B cell (primary cell): ENCODE data around the gene OXNAD1. TPM values are rescaled to one million over a fixed set of nuclear protein-coding genes. Genes with fewer than 3 reads are reported as not detected.

Source experiments
- ATAC-seq: fragments of 200-7000 bp; cut with Tn5 transposase; one replicate; pipeline ENCODE4 v1.10.0; 2021; ENCODE audit warnings: low read depth, mild to moderate bottlenecking, moderate number of reproducible peaks, moderate library complexity
- CTCF ChIA-PET: fragments of 350-600 bp; sonication (Branson Sonifier 250); formaldehyde crosslinking; loops from one replicate; lab custom pipeline; 2021; ENCODE audit warnings: antibody characterized with exemption, inconsistent platforms; lab: Charles Lee
- POLR2A ChIA-PET: fragments of 350-600 bp; sonication (Branson Sonifier 250); formaldehyde crosslinking; loops from one replicate; lab custom pipeline; 2021; ENCODE audit warnings: antibody characterized with exemption; lab: Charles Lee
- DNase-seq: peaks from one replicate; pipeline ENCODE4 v3.0.0; 2013
- H2AFZ ChIP-seq: 2 replicates; pipeline ENCODE4 v1.6.1; 2012; ENCODE audit warnings: mild to moderate bottlenecking, low read depth, low read length; ENCODE audit not compliant: insufficient read depth, poor library complexity, severe bottlenecking
- H3K27ac ChIP-seq, 2 donors: 1 replicate in 1 of 2; 2 replicates in 1 of 2; pipeline ENCODE4 v1.5.1; 2012 to 2013; ENCODE audit warnings: low read length in 2 of 2, mild to moderate bottlenecking in 2 of 2, moderate library complexity in 1 of 2
- H3K27me3 ChIP-seq, 4 experiments: fragments of 200-600 bp in 1 of 4; sonication (generic) in 1 of 4; replicated peaks in 1 of 4; 1 replicate in 2 of 4; 2 replicates in 2 of 4; pipeline versions ENCODE4 v1.6.1 to v1.7.0; 2013 to 2016; ENCODE audit warnings: low read length in 3 of 4, mild to moderate bottlenecking in 2 of 4, mixed read lengths in 1 of 4, moderate library complexity in 1 of 4; ENCODE audit not compliant: insufficient read depth in 4 of 4, control insufficient read depth in 3 of 4; ENCODE audit errors: control extremely low read depth in 1 of 4
- H3K36me3 ChIP-seq, 2 experiments: replicated peaks in 1 of 2; 1 replicate in 1 of 2; 2 replicates in 1 of 2; pipeline versions ENCODE4 v1.6.1 to v1.7.1; 2013; ENCODE audit warnings: low read length in 1 of 2; ENCODE audit not compliant: insufficient read depth in 2 of 2, control insufficient read depth in 1 of 2; ENCODE audit errors: control extremely low read depth in 1 of 2, extremely low read depth in 1 of 2
- H3K4me1 ChIP-seq, 2 donors: fragments of 200-600 bp in 1 of 2; sonication (generic) in 1 of 2; 1 replicate in 1 of 2; 2 replicates in 1 of 2; pipeline versions ENCODE4 v1.5.1 to v1.6.1; 2013 to 2017; ENCODE audit warnings: low read length in 2 of 2; ENCODE audit not compliant: control insufficient read depth in 2 of 2, insufficient read depth in 2 of 2
- H3K4me2 ChIP-seq: replicated peaks from 2 replicates; pipeline ENCODE3; 2012; ENCODE audit warnings: mild to moderate bottlenecking, low read depth, low read length; ENCODE audit not compliant: poor library complexity, severe bottlenecking
- H3K4me3 ChIP-seq, 5 experiments: fragments of 200-600 bp in 1 of 5; sonication (generic) in 1 of 5; 1 replicate in 3 of 5; 2 replicates in 2 of 5; pipeline versions ENCODE4 v1.5.1 to v1.7.0; 2011 to 2016; ENCODE audit warnings: low read length in 4 of 5, mild to moderate bottlenecking in 4 of 5, low read depth in 2 of 5, control low read depth in 1 of 5, moderate library complexity in 1 of 5; ENCODE audit not compliant: insufficient read depth in 1 of 5; ENCODE audit errors: control extremely low read depth in 1 of 5, extremely low read depth in 1 of 5
- H3K79me2 ChIP-seq: fragments of 200-600 bp; sonication (generic); one replicate; pipeline ENCODE4 v1.6.0; 2016; ENCODE audit warnings: low read length; ENCODE audit not compliant: control insufficient read depth, insufficient read depth
- H3K9ac ChIP-seq: fragments of 200-600 bp; sonication (generic); 2 replicates; pipeline ENCODE4 v1.6.1; 2017; ENCODE audit warnings: mild to moderate bottlenecking, low read length, moderate library complexity
- H3K9me3 ChIP-seq, 3 donors: one replicate each; pipeline versions ENCODE4 v1.6.1 to v1.7.1; 2013; ENCODE audit warnings: low read length in 2 of 3; ENCODE audit not compliant: control insufficient read depth in 2 of 3, insufficient read depth in 1 of 3; ENCODE audit errors: control extremely low read depth in 1 of 3
- H4K20me1 ChIP-seq: 2 replicates; pipeline ENCODE4 v1.6.0; 2012; ENCODE audit warnings: mild to moderate bottlenecking, low read length; ENCODE audit not compliant: insufficient read depth, control insufficient read depth, poor library complexity, severe bottlenecking
- H3K27ac Mint-ChIP-seq: one replicate; pipeline ENCODE4 v1.8.0; 2021; ENCODE audit warnings: mixed read lengths
- H3K27me3 Mint-ChIP-seq: one replicate; pipeline ENCODE4 v1.8.0; 2021; ENCODE audit warnings: mixed read lengths
- H3K4me1 Mint-ChIP-seq: one replicate; pipeline ENCODE4 v1.8.0; 2021; ENCODE audit warnings: mixed read lengths
- H3K4me3 Mint-ChIP-seq: one replicate; pipeline ENCODE4 v1.8.0; 2021; ENCODE audit warnings: mixed read lengths
- H3K9me3 Mint-ChIP-seq: one replicate; pipeline ENCODE4 v1.8.0; 2022; ENCODE audit warnings: mixed read lengths; ENCODE audit not compliant: insufficient read depth
- EZH2 ChIP-seq: IDR thresholded peaks from 2 replicates; pipeline ENCODE4 v1.6.1; 2012; ENCODE audit warnings: borderline replicate concordance, low read depth, mild to moderate bottlenecking, moderate library complexity, low read length; ENCODE audit not compliant: insufficient read depth, poor library complexity, severe bottlenecking
- WGBS: methylation state at CpG from one replicate; pipeline ENCODE4 v1.1.5; 2013; ENCODE audit warnings: missing lambda C conversion rate; ENCODE audit not compliant: insufficient coverage; 5-methylcytosine and 5-hydroxymethylcytosine counted together
- intact Hi-C: fragments of 100-400 bp; cut with micrococcal nuclease; formaldehyde crosslinking; loops from one replicate; pipeline ENCODE4 v1.10.0; 2022
- polyA plus RNA-seq: library from polyadenylated mRNA; depleted of rRNA; stranded (reverse); fragments of >200 nt; gene quantifications from 2 replicates; pipeline ENCODE4 v1.2.3, GENCODE V29; 2012
- total RNA-seq, 2 donors: library from RNA; stranded (reverse); fragments of 120-200 nt in 1 of 2; gene quantifications; 1 replicate in 1 of 2; 2 replicates in 1 of 2; pipeline versions ENCODE4 v1.2.3 to v1.2.4, GENCODE V29; 2013 to 2022
- TF ChIP-seq, protein P1 (sequence below): fragments of 200-600 bp; IDR thresholded peaks from one replicate; pipeline ENCODE4 v1.8.0; 2022; ENCODE audit warnings: antibody characterized with exemption, mild to moderate bottlenecking

Gene OXNAD1
- total and polyA plus RNA-seq, 2 donors (not counting 1 experiment from before 2014, with no cell fraction given): 4.0 to 12.3 TPM

DNA sequence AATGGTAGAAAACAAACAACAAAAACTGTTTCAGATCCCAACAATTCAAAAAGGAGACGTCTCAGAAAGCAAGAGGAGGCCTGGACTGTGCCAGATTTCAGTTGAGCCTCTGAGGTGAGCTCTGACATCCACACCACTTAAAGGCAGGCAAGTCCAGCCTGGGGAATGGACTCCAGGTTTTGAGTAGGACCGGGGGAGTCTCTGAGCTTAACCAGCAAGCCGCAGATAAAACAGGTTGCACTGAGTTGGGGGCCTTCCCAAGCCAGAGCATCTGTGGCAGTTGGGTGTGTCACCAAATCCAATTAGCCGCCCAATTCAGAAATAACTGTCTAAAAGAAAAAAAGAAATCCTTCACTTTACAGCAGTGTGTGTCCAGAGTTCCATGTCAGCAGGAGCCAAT is 54.7 kb downstream of the OXNAD1 start:
- no peaks in the 10 kb centered on the region for H3K9me3 Mint-ChIP-seq
- Histone ChIP-seq H2AFZ (no peak overlapping the region), H3K9me3 (no peaks in the 10 kb centered on the region), H3K9ac (no peak overlapping the region), H3K79me2 (peaks cover 7% of the 10 kb centered on the region), H3K4me1 (no peaks in the 10 kb centered on the region), H3K4me3 (no peak overlapping the region), H3K4me2 (no peak overlapping the region), H3K27me3 (no peaks in the 10 kb centered on the region), H3K27ac (no peak overlapping the region), H3K36me3 (peaks cover 2 to 77% of the 10 kb centered on the region in 2 experiments), H4K20me1 (no peaks in the 10 kb centered on the region)
- WGBS: 100% methylated on average over 1 of the region's 4 CpGs
- H3K27me3 Mint-ChIP-seq: no peaks in the 10 kb centered on the region
- H3K4me1 Mint-ChIP-seq: no peaks in the 10 kb centered on the region
- DNase-seq (no peak), ATAC-seq (no peak)
- intact Hi-C loops: no loop called here
- CTCF ChIA-PET: interaction anchor here (1.1 to 3.1 kb wide), 4 partner anchors 29 to 230 kb away, joined by 3 to 16 read pairs (median 3); no protein-coding TSS in a partner anchor
- TF ChIP-seq, protein P1, sequence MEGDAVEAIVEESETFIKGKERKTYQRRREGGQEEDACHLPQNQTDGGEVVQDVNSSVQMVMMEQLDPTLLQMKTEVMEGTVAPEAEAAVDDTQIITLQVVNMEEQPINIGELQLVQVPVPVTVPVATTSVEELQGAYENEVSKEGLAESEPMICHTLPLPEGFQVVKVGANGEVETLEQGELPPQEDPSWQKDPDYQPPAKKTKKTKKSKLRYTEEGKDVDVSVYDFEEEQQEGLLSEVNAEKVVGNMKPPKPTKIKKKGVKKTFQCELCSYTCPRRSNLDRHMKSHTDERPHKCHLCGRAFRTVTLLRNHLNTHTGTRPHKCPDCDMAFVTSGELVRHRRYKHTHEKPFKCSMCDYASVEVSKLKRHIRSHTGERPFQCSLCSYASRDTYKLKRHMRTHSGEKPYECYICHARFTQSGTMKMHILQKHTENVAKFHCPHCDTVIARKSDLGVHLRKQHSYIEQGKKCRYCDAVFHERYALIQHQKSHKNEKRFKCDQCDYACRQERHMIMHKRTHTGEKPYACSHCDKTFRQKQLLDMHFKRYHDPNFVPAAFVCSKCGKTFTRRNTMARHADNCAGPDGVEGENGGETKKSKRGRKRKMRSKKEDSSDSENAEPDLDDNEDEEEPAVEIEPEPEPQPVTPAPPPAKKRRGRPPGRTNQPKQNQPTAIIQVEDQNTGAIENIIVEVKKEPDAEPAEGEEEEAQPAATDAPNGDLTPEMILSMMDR: no peak
- no peak for TF ChIP-seq EZH2
- no peak overlapping the region for H3K4me3 Mint-ChIP-seq
- no peak overlapping the region for H3K27ac Mint-ChIP-seq
- POLR2A ChIA-PET: no interaction called here

DNA sequence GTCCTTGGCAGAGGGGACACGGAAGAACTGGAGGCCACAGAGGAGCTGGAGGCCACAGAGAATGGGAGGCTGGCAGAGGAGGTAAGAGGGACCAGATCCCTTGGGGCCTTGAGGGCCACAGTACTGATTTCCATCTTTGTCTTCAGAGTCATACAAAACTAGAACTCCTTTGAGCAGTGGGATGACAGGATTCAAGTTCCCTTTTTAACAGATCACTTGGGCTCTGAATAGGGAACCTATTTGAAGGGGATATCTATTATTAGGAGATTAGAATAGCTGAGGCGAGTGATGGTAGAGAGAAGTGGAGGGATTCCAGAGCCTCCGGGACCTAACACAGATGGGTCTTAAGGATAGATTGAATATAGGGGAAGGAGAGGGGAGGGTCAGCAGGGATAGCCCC is 55.7 kb downstream of the OXNAD1 start:
- Mint-ChIP-seq H3K4me1 (no peaks in the 10 kb centered on the region), H3K27ac (no peak overlapping the region), H3K9me3 (no peaks in the 10 kb centered on the region), H3K4me3 (no peak overlapping the region), H3K27me3 (no peaks in the 10 kb centered on the region)
- ChIA-PET POLR2A (no interaction called here), CTCF (interaction anchor here (0.8 to 3.1 kb wide), 2 partner anchors 22 to 30 kb away, joined by 3 to 16 read pairs; no protein-coding TSS in a partner anchor)
- Histone ChIP-seq H3K4me1 (no peaks in the 10 kb centered on the region), H3K27me3 (no peaks in the 10 kb centered on the region), H4K20me1 (no peaks in the 10 kb centered on the region), H3K4me3 (no peak overlapping the region), H3K27ac (no peak overlapping the region), H3K4me2 (no peak overlapping the region), H2AFZ (no peak overlapping the region), H3K36me3 (peaks cover 0 to 81% of the 10 kb centered on the region in 2 experiments), H3K9ac (no peak overlapping the region), H3K9me3 (no peaks in the 10 kb centered on the region), H3K79me2 (peaks cover 7% of the 10 kb centered on the region)
- no peak for ATAC-seq
- DNase-seq: no peak
- 98% methylated on average over 3 of the region's 3 CpGs for WGBS
- TF ChIP-seq, protein P1: no peak
- TF ChIP-seq EZH2: no peak
- intact Hi-C loops: no loop called here
